UCSD-AML1 (cell line): ENCODE results near the gene ALKBH4.
"Not testable (repeated sequence)": the region's sequence is repeated elsewhere in the genome, so short reads cannot be mapped to it uniquely, and the experiment has no call there.

Experiments
- DNase-seq: peaks from one replicate; lab custom pipeline; 2025; ENCODE audit not compliant: unreplicated experiment; lab: John Stamatoyannopoulos, UW

The ALKBH4 gene

DNA sequence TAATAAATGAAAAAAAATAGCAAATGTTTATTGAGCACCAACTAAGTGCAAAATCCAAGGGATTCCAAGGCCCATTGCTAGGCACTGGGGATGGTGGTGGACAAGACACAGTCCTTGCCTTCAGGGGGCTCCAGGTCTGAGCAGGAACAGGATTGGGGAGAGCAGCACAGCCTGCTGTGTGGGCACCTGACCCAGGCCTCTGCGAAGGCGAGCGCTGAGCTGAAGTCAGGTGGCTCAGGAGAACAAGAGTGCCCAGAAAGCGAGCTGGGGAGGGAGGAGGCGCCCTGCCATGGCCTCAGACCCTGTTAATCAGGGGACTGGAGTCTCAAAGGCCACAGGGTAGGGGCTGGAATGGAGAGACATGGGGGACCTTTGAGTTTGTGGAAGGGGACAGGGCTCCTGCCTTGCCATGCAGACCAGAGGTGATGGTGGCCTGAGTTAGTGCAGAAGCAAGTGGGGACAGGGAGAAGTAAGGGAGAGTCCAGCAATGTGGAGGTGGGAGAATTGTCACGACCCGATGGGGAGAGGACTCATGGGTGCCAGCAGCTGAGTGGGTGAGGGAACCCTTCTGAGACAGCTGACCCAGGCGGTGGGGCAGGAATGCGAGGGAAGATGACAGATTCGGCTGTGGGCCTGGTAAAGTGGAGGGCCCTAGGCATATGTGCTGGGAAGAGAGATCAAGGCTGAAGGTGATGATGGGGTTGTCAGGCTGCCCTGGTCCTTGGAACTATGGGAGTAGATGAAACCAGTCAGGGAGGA is 35.3 kb downstream of the ALKBH4 start:
- DNase-seq, result no peak

- DNase-seq, result no peak
Measured at GRCh38 chr7:102427019-102427405, 37.7 kb downstream of the ALKBH4 start.

GRCh38 chr7:102426268-102427018 is 38.2 kb downstream of the ALKBH4 start:
- peak; percentile 13 for DNase-seq

GRCh38 chr7:102425639-102426267 is 38.9 kb downstream of the ALKBH4 start:
- DNase-seq, result no peak

DNA sequence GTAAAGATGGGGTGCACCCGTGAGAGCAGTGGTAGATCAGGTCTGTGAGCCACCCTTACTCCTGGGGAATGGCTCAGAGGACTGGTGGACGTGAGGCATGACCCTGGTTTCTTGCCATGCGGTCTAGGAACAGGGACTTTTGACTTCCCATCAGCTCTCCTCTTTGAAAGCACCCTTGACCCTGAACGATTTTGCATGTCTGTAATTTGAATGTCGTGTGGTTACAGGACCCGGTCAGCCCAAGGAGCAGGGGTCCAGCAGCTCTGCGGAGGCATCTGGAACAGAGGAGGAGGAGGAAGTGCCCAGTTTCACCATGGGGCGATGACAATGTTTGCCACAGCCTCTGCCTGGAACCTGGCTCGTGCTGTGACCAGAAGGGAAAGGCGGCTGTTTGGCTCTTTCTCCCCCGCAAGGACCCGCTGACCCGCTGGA is 39.9 kb downstream of the ALKBH4 start:
- DNase-seq, result no peak

DNA sequence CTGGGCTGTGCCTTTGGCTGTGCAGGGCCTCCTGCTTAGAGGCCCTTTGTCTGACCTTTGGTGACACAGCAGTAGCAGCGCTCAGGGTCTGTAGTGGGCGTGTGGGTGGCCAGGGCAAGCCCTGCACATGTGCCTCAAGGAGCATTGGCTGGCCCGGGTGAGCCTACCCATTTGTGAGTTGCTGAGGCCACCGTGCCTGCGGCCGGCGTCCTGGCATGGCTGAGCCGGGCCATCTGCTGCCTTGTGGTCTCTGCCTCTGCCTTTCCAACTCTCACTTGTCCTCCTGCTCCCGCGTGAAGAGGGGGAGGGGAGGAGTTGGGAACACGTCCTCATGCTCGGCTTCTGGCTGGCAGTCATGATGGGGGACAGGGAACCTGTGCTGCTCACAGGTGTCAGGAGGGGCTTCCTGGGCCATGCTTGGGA is 40.5 kb downstream of the ALKBH4 start:
- no peak for DNase-seq

DNA sequence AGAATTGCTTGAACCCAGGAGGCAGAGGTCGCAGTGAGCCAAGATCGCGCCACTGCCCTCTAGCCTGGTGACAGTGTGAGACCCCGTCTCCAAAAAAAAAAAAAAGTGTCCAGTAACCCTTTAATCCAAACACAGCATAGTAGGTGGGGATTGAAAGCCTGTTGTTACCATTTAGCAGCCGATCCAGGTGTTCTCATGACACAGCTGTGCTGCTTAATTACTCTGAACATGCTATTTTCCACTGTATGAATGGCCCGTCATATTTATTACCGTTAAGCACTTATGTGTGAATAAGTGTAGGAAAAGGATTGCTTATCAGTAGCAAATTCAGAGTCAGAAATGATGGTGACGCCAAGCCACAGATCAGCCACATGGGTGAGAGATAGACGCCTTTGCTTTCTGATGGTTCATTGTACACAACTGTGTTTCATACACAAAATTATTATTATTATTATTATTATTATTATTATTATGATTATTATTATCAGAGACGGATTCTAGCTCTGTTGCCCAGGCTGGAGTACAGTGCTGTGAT is 42.9 kb downstream of the ALKBH4 start:
- DNase-seq, result no peak

DNA sequence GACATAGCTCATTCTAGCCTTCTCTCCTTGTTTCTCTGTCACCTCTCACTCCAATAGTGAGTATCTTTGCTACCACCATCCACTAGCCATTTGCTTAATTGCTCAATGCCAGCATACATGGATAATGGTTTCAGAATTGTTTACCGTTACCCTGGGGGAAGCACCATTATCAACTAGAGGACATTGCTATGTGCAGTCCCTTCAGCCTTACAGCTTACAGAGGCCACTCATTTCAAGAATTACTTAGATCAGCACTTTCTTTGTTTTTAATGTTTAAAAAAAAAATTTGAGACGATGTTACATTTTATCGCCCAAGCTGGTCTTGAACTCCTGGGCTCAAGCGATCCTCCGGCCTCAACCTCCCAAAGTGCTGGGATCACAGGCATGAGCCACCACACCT is 46.1 kb downstream of the ALKBH4 start:
- no peak for DNase-seq

GRCh38 chr7:102417105-102417504 is 47.6 kb downstream of the ALKBH4 start:
- DNase-seq, result no peak

GRCh38 chr7:102416406-102416805 is 48.3 kb downstream of the ALKBH4 start:
- DNase-seq, result no peak

- DNase-seq, result no peak
Measured at GRCh38 chr7:102415685-102416225, 48.9 kb downstream of the ALKBH4 start.

- no peak for DNase-seq
Measured at GRCh38 chr7:102413611-102414010, 51.1 kb downstream of the ALKBH4 start.

GRCh38 chr7:102413091-102413490 is 51.6 kb downstream of the ALKBH4 start:
- no peak for DNase-seq

- peak; percentile 22 for DNase-seq
Measured at GRCh38 chr7:102412548-102412947, 52.1 kb downstream of the ALKBH4 start.

DNA sequence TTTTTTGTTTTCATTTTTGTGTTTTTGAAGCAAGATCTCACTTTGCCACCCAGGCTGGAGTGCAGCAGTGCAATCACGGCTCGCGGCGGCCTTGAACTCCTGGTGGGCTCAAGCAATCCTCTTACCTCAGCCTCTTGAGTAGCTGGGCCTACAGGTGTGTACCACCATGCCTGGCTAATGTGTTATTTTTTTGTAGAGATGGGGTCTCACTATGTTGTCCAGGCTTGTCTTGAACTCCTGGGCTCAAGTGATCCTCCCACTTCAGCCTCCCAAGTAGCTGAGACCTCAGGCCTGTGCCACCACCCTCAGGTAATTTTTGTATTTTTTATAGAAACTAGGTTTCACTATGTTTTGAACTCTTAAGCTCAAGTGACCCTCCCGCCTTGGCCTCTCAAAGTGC is 53.7 kb downstream of the ALKBH4 start:
- no peak for DNase-seq

- DNase-seq, result no peak
Measured at GRCh38 chr7:102410123-102410522, 54.5 kb downstream of the ALKBH4 start.

GRCh38 chr7:102409340-102409739 is 55.3 kb downstream of the ALKBH4 start:
- DNase-seq, result no peak

- DNase-seq, result not testable (repeated sequence)
Measured at GRCh38 chr7:102408530-102408929, 56.1 kb downstream of the ALKBH4 start.

GRCh38 chr7:102407910-102408309 is 56.8 kb downstream of the ALKBH4 start:
- DNase-seq, result no peak
